ENCODE results near the gene SEPTIN8.

Gene SEPTIN8

GRCh38 chr5:132785864-132786263 is 8.8 kb upstream of the SEPTIN8 start:
- DNase-seq (ENCODE audit: low spot score): no peak
- TF ChIP-seq CTCF (IDR thresholded peaks at IDR 0.05; ENCODE audit: extremely low read depth, missing control alignments): no peak

DNA sequence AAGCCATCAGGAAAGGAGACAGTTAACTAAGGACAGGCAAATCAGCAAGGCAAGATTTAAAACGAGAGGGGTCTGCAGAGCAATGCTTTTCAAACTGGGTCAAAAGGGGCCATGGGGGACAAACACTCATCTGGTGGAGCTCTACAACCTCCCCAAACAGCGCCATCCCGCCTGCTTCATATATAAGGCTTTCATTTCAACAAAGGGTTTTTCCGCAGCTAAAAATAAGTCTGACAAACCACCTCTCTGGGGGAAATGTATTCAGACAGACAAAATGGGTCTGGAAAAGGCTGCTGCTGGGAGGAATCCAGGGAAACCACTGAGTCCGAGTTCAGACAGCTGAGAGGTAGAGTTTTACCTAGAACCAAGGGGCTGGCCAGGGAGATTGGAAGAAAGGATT is 8.3 kb upstream of the SEPTIN8 start:
- DNase-seq (ENCODE audit: low spot score): no peak
- no peak for TF ChIP-seq CTCF (IDR thresholded peaks at IDR 0.05; ENCODE audit: extremely low read depth, missing control alignments)

GRCh38 chr5:132782101-132782500 is 5.1 kb upstream of the SEPTIN8 start:
- no peak for TF ChIP-seq CTCF (IDR thresholded peaks at IDR 0.05; ENCODE audit: extremely low read depth, missing control alignments)
- no peak for DNase-seq (ENCODE audit: low spot score)

DNA sequence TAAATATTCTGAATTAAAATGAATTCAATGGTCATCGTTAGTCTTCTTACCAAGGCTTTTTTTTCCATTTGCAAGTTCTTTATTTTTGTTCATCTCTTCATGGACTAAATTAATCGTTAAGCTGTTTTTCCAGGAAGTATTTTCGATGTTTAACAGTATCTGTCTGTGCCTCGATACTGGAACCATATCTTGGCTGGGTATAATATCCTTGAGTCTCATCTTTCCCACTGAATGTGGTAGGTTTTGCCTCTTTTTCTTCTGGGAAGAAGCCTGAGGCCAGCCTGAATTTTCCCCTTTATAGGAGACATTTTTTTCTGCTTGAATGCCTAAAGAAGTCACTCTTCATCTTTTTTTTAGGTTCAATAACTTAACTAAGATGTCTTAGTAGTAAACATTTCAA is 4.0 kb upstream of the SEPTIN8 start:
- DNase-seq (ENCODE audit: low spot score): no peak
- TF ChIP-seq CTCF (IDR thresholded peaks at IDR 0.05; ENCODE audit: extremely low read depth, missing control alignments): no peak

DNA sequence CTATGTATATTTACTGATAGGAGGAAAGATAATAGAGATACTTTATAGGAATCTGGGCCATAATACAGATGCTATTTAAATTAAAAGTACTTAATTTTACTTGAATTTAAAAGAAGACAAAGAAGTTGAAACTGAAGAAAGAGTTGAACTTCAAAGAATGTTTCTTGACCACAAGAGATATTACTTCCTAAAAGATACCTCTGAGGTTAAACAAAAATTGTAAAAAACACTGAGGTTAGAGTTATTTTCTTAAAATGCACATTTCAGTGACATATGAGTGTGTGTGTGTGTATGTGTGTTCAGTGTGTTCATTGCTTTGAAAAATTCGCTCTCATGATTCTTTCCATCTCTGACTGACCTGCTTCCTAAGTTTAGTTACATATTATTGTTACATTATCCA is 3.5 kb upstream of the SEPTIN8 start:
- DNase-seq (ENCODE audit: low spot score): no peak
- TF ChIP-seq CTCF (IDR thresholded peaks at IDR 0.05; ENCODE audit: extremely low read depth, missing control alignments): no peak

DNA sequence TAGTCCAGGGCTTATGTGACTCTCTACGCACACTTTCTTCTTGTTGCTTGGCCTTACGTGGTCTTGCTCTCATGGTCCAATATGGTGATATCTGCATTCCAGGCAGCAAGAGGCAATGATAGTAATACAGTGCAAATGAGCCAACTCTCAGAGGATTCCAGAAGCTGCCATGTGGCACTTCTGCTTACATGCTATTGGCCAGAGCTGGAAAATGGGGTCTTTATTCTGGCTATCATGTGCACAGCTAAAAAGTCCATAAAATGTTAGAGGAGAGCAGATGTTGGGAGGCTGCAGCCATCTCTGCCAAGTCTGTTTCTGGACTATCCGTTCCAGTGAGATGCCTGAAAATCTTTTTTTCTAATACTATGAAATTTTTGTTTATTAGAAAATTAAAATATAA is 2.9 kb upstream of the SEPTIN8 start:
- TF ChIP-seq CTCF (IDR thresholded peaks at IDR 0.05; ENCODE audit: extremely low read depth, missing control alignments): no peak

GRCh38 chr5:132778856-132779255 is 1.8 kb upstream of the SEPTIN8 start:
- no peak for DNase-seq (ENCODE audit: low spot score)
- TF ChIP-seq CTCF (IDR thresholded peaks at IDR 0.05; ENCODE audit: extremely low read depth, missing control alignments): no peak

More for the DNA sequence above, 2.9 kb upstream of the SEPTIN8 start:
- no peak for DNase-seq (ENCODE audit: low spot score)

Data from GM20000 (cell line).